Mesenchymal stem cell (in vitro differentiated cells and primary cell): ENCODE data around the gene RAB1A.
A peak's percentile ranks its signal among the peaks of the same experiment; 100 is the strongest.

Experiments used
- DNase-seq: peaks from one replicate; pipeline ENCODE4 v3.0.0-alpha.2; 2013
- H2AFZ ChIP-seq: one replicate; pipeline ENCODE4 v1.6.1; 2013; ENCODE audit warnings: low read depth, mild to moderate bottlenecking, control low read depth, inconsistent platforms, low read length, moderate library complexity
- H2AK5ac ChIP-seq: 2 replicates; pipeline ENCODE4 v1.6.1; 2013; ENCODE audit warnings: low read length, moderate library complexity, mild to moderate bottlenecking, inconsistent platforms; ENCODE audit not compliant: severe bottlenecking
- H2BK120ac ChIP-seq: one replicate; pipeline ENCODE4 v1.6.1; 2013; ENCODE audit warnings: low read depth, mild to moderate bottlenecking, inconsistent platforms, low read length, moderate library complexity
- H2BK12ac ChIP-seq, 2 experiments: one replicate each; pipeline ENCODE4 v1.6.1; 2013; ENCODE audit warnings: inconsistent platforms in 2 of 2, low read length in 2 of 2, mild to moderate bottlenecking in 2 of 2, moderate library complexity in 2 of 2, control low read depth in 1 of 2
- H2BK15ac ChIP-seq: one replicate; pipeline ENCODE4 v1.6.1; 2013; ENCODE audit warnings: mild to moderate bottlenecking, low read depth, inconsistent platforms; ENCODE audit not compliant: poor library complexity, severe bottlenecking
- H2BK5ac ChIP-seq: 2 replicates; pipeline ENCODE4 v1.6.1; 2013; ENCODE audit warnings: low read depth, mild to moderate bottlenecking, low read length, control low read depth, inconsistent platforms; ENCODE audit not compliant: poor library complexity, severe bottlenecking
- H3K14ac ChIP-seq, 2 experiments: one replicate each; pipeline ENCODE4 v1.6.1; 2013; ENCODE audit warnings: inconsistent platforms in 2 of 2, low read length in 2 of 2, control low read depth in 1 of 2, mild to moderate bottlenecking in 1 of 2, moderate library complexity in 1 of 2
- H3K18ac ChIP-seq, 2 experiments: one replicate each; pipeline ENCODE4 v1.6.1; 2013; ENCODE audit warnings: inconsistent platforms in 2 of 2, low read length in 2 of 2, control low read depth in 1 of 2, low read depth in 1 of 2, mild to moderate bottlenecking in 1 of 2
- H3K23ac ChIP-seq, 2 experiments: one replicate each; pipeline ENCODE4 v1.6.1; 2013; ENCODE audit warnings: inconsistent platforms in 2 of 2, low read length in 2 of 2, mild to moderate bottlenecking in 2 of 2, moderate library complexity in 2 of 2, control low read depth in 1 of 2
- H3K27ac ChIP-seq: 2 replicates; pipeline ENCODE4 v1.5.1; 2013; ENCODE audit warnings: mild to moderate bottlenecking, moderate library complexity, low read length, control low read depth, inconsistent platforms; ENCODE audit not compliant: poor library complexity, severe bottlenecking
- H3K27me3 ChIP-seq, 2 experiments: 2 replicates each; pipeline versions ENCODE4 v1.6.1 to v1.7.0; 2013; ENCODE audit warnings: low read length in 2 of 2, mild to moderate bottlenecking in 2 of 2, moderate library complexity in 2 of 2, control low read depth in 1 of 2, inconsistent platforms in 1 of 2; ENCODE audit not compliant: control insufficient read depth in 1 of 2, insufficient read depth in 1 of 2
- H3K36me3 ChIP-seq, 2 experiments: 2 replicates each; pipeline versions ENCODE4 v1.6.1 to v1.7.0; 2013; ENCODE audit warnings: low read length in 2 of 2, control low read depth in 1 of 2, inconsistent platforms in 1 of 2, low read depth in 1 of 2, mild to moderate bottlenecking in 1 of 2; ENCODE audit not compliant: insufficient read depth in 2 of 2, control insufficient read depth in 1 of 2
- H3K4ac ChIP-seq, 2 experiments: one replicate each; pipeline ENCODE4 v1.6.1; 2013; ENCODE audit warnings: inconsistent platforms in 2 of 2, low read length in 2 of 2, mild to moderate bottlenecking in 2 of 2, moderate library complexity in 2 of 2, control low read depth in 1 of 2, low read depth in 1 of 2
- H3K4me1 ChIP-seq: 2 replicates; pipeline ENCODE4 v1.6.1; 2013; ENCODE audit warnings: low read depth, low read length, control low read depth; ENCODE audit not compliant: control insufficient read depth, insufficient read depth
- H3K4me2 ChIP-seq: 2 replicates; pipeline ENCODE4 v1.6.1; 2013; ENCODE audit warnings: low read length, mild to moderate bottlenecking, inconsistent platforms; ENCODE audit not compliant: poor library complexity, severe bottlenecking
- H3K4me3 ChIP-seq, 2 experiments: 2 replicates each; pipeline versions ENCODE4 v1.5.1 to v1.7.0; 2013; ENCODE audit warnings: low read length in 2 of 2, mild to moderate bottlenecking in 2 of 2, control low read depth in 1 of 2, low read depth in 1 of 2; ENCODE audit not compliant: insufficient read depth in 1 of 2
- H3K79me1 ChIP-seq: replicated peaks from 2 replicates; pipeline ENCODE4 v1.6.1; 2013; ENCODE audit warnings: mild to moderate bottlenecking, control low read depth, low read length, inconsistent platforms; ENCODE audit not compliant: poor library complexity, severe bottlenecking
- H3K9ac ChIP-seq: 2 replicates; pipeline ENCODE4 v1.7.0; 2013; ENCODE audit warnings: mild to moderate bottlenecking, low read length, moderate library complexity
- H3K9me3 ChIP-seq: 2 replicates; pipeline ENCODE4 v1.7.0; 2013; ENCODE audit warnings: mild to moderate bottlenecking, low read length; ENCODE audit not compliant: control insufficient read depth
- H4K8ac ChIP-seq: one replicate; pipeline ENCODE4 v1.6.1; 2013; ENCODE audit warnings: inconsistent platforms, mild to moderate bottlenecking, low read length, moderate library complexity
- H4K91ac ChIP-seq: one replicate; pipeline ENCODE4 v1.6.1; 2013; ENCODE audit warnings: mild to moderate bottlenecking, low read length, inconsistent platforms
- WGBS: methylation state at CpG from one replicate; pipeline ENCODE4 v1.1.7; 2013; ENCODE audit warnings: mixed read lengths; 5-methylcytosine and 5-hydroxymethylcytosine counted together

Gene RAB1A

GRCh38 chr2:65085148-65085547 is 44.8 kb downstream of the RAB1A start:
- Histone ChIP-seq H2BK120ac (no peak overlapping the region), H3K36me3 (peaks cover 33 to 94% of the 10 kb centered on the region in 2 experiments), H3K4me1 (no peaks in the 10 kb centered on the region), H2AK5ac (no peak overlapping the region), H3K4ac (no peak overlapping the region), H4K91ac (no peak overlapping the region), H3K9me3 (no peaks in the 10 kb centered on the region), H4K8ac (no peak overlapping the region), H3K14ac (no peak overlapping the region), H2BK5ac (no peak overlapping the region), H2AFZ (no peak overlapping the region), H3K4me3 (no peak overlapping the region), H3K27me3 (no peaks in the 10 kb centered on the region), H3K9ac (peak overlapping the region; percentile 7), H3K27ac (no peak overlapping the region), H3K23ac (no peak overlapping the region), H2BK15ac (no peak overlapping the region), H3K4me2 (no peak overlapping the region), H2BK12ac (no peak overlapping the region), H3K18ac (no peak overlapping the region), H3K79me1 (peaks cover 19% of the 10 kb centered on the region)
- no peak for DNase-seq
- WGBS: 100% methylated on average over 3 of the region's 3 CpGs

- Histone ChIP-seq H3K14ac (no peak overlapping the region), H4K8ac (no peak overlapping the region), H2BK12ac (no peak overlapping the region), H3K9ac (no peak overlapping the region), H2BK15ac (no peak overlapping the region), H3K79me1 (peaks cover 30% of the 10 kb centered on the region), H4K91ac (no peak overlapping the region), H2BK5ac (no peak overlapping the region), H2AFZ (no peak overlapping the region), H3K23ac (no peak overlapping the region), H3K36me3 (peaks cover 45 to 87% of the 10 kb centered on the region in 2 experiments), H3K18ac (no peak overlapping the region), H3K27me3 (no peaks in the 10 kb centered on the region), H3K4me1 (peaks cover 6% of the 10 kb centered on the region), H2BK120ac (no peak overlapping the region), H3K4me2 (no peak overlapping the region), H3K4me3 (no peak overlapping the region), H3K9me3 (no peaks in the 10 kb centered on the region), H3K4ac (no peak overlapping the region), H3K27ac (no peak overlapping the region), H2AK5ac (no peak overlapping the region)
- DNase-seq: no peak
- WGBS: 97% methylated on average over 3 of the region's 4 CpGs
Measured at GRCh38 chr2:65081232-65081685, 48.6 kb downstream of the RAB1A start.

- Histone ChIP-seq H3K79me1 (peaks cover 27% of the 10 kb centered on the region), H3K9me3 (no peaks in the 10 kb centered on the region), H4K8ac (no peak overlapping the region), H3K14ac (no peak overlapping the region), H3K27ac (no peak overlapping the region), H2BK5ac (no peak overlapping the region), H2BK15ac (no peak overlapping the region), H3K23ac (no peak overlapping the region), H3K4me2 (no peak overlapping the region), H2BK120ac (no peak overlapping the region), H2BK12ac (no peak overlapping the region), H2AFZ (no peak overlapping the region), H3K36me3 (peaks cover 51 to 86% of the 10 kb centered on the region in 2 experiments), H3K4me1 (peaks cover 13% of the 10 kb centered on the region), H3K4ac (no peak overlapping the region), H4K91ac (no peak overlapping the region), H3K4me3 (no peak overlapping the region), H2AK5ac (no peak overlapping the region), H3K27me3 (no peaks in the 10 kb centered on the region), H3K9ac (no peak overlapping the region), H3K18ac (no peak overlapping the region)
- no peak for DNase-seq
- 97% methylated on average over 4 of the region's 6 CpGs for WGBS
Measured at GRCh38 chr2:65079017-65079416, 50.9 kb downstream of the RAB1A start.

GRCh38 chr2:65077898-65078297 is 52.0 kb downstream of the RAB1A start:
- H2BK120ac ChIP-seq: no peak overlapping the region
- WGBS: 100% methylated on average over 6 of the region's 7 CpGs
- H3K4me1 ChIP-seq: peaks cover 13% of the 10 kb centered on the region
- H3K27me3 ChIP-seq: no peaks in the 10 kb centered on the region
- H3K27ac ChIP-seq: no peak overlapping the region
- DNase-seq: no peak
- H2BK5ac ChIP-seq: no peak overlapping the region
- H3K14ac ChIP-seq: no peak overlapping the region
- no peak overlapping the region for H3K4me3 ChIP-seq
- no peak overlapping the region for H2BK15ac ChIP-seq
- H2AFZ ChIP-seq: no peak overlapping the region
- no peak overlapping the region for H3K9ac ChIP-seq
- H3K18ac ChIP-seq: no peak overlapping the region
- peaks cover 49 to 86% of the 10 kb centered on the region in 2 experiments for H3K36me3 ChIP-seq
- no peak overlapping the region for H3K4ac ChIP-seq
- no peak overlapping the region for H4K91ac ChIP-seq
- H2BK12ac ChIP-seq: no peak overlapping the region
- no peak overlapping the region for H3K4me2 ChIP-seq
- no peaks in the 10 kb centered on the region for H3K9me3 ChIP-seq
- peaks cover 29% of the 10 kb centered on the region for H3K79me1 ChIP-seq
- no peak overlapping the region for H3K23ac ChIP-seq
- H2AK5ac ChIP-seq: no peak overlapping the region
- H4K8ac ChIP-seq: no peak overlapping the region
